ENCODE measurements around the gene GGT7.

DNA sequence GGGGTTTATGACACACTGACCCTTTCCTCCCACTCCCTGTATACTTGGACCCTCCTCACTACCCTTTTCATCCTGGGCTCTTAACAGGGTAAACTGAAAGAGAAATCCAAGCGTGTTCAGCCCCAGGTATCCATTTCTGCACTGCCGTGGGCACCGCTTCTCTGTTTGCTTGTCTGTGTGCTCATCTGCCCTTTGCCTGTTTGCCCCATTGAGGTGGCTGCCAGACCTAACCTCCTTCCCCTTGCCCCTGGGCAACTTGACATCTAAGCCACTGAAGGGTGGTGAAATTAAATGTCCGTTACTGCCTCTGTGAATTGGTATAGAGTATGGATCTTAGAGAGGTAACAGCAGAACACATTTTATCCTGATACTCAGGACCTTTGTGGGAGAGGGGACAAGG, 42.5 kb upstream of the GGT7 start:
- TF ChIP-seq FOXM1 (IDR thresholded peaks at IDR 0.05; ENCODE audit: borderline replicate concordance) (no peak), SP1 (IDR thresholded peaks at IDR 0.05) (no peak), FOXA1 (IDR thresholded peaks at IDR 0.05) (no peak), TARDBP (IDR thresholded peaks at IDR 0.05) (no peak), SUZ12 (IDR thresholded peaks at IDR 0.05) (no peak), BHLHE40 (IDR thresholded peaks at IDR 0.05; ENCODE audit: borderline replicate concordance) (no peak), ELF4 (IDR thresholded peaks at IDR 0.05) (no peak), CTBP1 (IDR thresholded peaks at IDR 0.05; ENCODE audit: borderline replicate concordance) (no peak)
- TF ChIP-seq, protein P1, sequence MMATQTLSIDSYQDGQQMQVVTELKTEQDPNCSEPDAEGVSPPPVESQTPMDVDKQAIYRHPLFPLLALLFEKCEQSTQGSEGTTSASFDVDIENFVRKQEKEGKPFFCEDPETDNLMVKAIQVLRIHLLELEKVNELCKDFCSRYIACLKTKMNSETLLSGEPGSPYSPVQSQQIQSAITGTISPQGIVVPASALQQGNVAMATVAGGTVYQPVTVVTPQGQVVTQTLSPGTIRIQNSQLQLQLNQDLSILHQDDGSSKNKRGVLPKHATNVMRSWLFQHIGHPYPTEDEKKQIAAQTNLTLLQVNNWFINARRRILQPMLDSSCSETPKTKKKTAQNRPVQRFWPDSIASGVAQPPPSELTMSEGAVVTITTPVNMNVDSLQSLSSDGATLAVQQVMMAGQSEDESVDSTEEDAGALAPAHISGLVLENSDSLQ (IDR thresholded peaks at IDR 0.05) = no peak
